Epithelial cell of esophagus (primary cell): Measurements from ENCODE around the gene SHB.

Source experiments
- DNase-seq: peaks from one replicate; pipeline ENCODE4 v3.0.0; 2010; ENCODE audit warnings: low read depth
- H3K4me3 ChIP-seq: 2 replicates; pipeline ENCODE4 v1.5.1; 2011; ENCODE audit warnings: mild to moderate bottlenecking, low read length, control low read depth
- CTCF ChIP-seq: IDR thresholded peaks from 2 replicates; pipeline ENCODE4 v1.5.1; 2011; ENCODE audit warnings: low read depth, mild to moderate bottlenecking, low read length, control low read depth, inconsistent platforms; ENCODE audit not compliant: insufficient read depth; ENCODE audit errors: missing control alignments

The SHB gene

GRCh38 chr9:38007016-38007415 lies 62.0 kb downstream of the SHB start:
- no peak for TF ChIP-seq CTCF
- no peak overlapping the region for H3K4me3 ChIP-seq
- DNase-seq, result no peak

- TF ChIP-seq CTCF, result no peak
These were observed 62.9 kb downstream of the SHB start for GRCh38 chr9:38006163-38006562.

GRCh38 chr9:38004809-38005560 lies 64.0 kb downstream of the SHB start:
- peak; percentile 22 for DNase-seq
- H3K4me3 ChIP-seq, result no peak overlapping the region
- no peak for TF ChIP-seq CTCF

More at GRCh38 chr9:38006163-38006562, 62.9 kb downstream of the SHB start:
- no peak overlapping the region for H3K4me3 ChIP-seq
- DNase-seq, result peak; percentile 84

GRCh38 chr9:38003946-38004808 lies 64.8 kb downstream of the SHB start:
- DNase-seq, result no peak
- TF ChIP-seq CTCF, result no peak
- H3K4me3 ChIP-seq, result no peak overlapping the region

- H3K4me3 ChIP-seq, result no peak overlapping the region
- no peak for DNase-seq
These were observed 65.8 kb downstream of the SHB start for GRCh38 chr9:38003230-38003629.

GRCh38 chr9:38001430-38001829 lies 67.6 kb downstream of the SHB start:
- TF ChIP-seq CTCF, result no peak
- DNase-seq, result no peak
- no peak overlapping the region for H3K4me3 ChIP-seq

More at GRCh38 chr9:38003230-38003629, 65.8 kb downstream of the SHB start:
- no peak for TF ChIP-seq CTCF

GRCh38 chr9:38000735-38001134 lies 68.3 kb downstream of the SHB start:
- DNase-seq, result no peak
- no peak for TF ChIP-seq CTCF
- H3K4me3 ChIP-seq, result no peak overlapping the region
